ENCODE measurements around the gene KCNA5.

KCNA5 gene

DNA sequence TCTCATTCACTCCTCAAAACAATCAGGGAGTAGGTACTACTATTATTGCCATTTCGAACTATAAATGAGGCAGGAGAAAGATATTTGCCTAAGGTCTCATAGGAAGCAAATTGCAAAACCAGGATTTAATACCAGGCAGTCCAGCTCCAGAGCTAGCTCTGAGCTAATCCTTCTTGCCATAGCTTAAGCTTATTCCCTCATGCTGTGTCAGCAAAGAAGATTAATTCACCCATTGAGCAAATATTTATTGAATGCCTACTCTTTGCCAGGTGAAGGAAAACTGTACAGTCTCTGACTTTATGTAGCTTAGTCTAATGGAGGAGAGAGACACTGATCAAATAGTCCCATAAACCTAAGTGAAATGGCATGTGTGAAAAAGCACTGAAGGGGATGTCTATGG lies 19.5 kb downstream of the KCNA5 start:
- DNase-seq (ENCODE audit: low read depth in 2 of 2, low spot score in 1 of 2) = no peak

DNA sequence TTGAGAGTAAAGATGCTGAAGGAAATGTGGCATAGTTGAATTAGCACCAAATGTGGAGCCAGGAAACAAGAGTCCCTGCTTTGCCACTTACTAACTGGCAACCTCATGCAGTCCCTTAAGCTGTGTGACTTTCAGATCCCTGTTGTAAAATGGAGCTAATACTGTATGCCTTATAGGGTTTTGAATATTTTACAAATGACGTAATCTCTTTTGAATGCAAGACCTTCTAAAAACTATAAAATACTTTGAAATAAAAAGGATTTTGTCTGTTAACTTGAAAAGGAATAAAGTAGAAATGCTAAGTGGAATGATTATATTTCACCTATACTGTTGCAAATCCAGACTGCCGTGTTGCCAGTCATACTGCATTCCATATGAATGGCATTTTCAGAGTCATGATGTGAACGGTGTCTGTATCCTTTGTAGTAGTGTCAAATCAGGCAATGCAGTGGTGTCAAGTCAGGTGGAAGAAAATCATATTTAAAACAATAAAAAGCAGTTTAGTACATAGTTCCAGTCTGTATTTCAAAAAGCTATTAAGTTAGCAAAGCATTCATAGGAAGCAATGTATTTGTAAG lies 21.3 kb downstream of the KCNA5 start:
- DNase-seq (ENCODE audit: low read depth in 2 of 2, low spot score in 1 of 2) = no peak

DNA sequence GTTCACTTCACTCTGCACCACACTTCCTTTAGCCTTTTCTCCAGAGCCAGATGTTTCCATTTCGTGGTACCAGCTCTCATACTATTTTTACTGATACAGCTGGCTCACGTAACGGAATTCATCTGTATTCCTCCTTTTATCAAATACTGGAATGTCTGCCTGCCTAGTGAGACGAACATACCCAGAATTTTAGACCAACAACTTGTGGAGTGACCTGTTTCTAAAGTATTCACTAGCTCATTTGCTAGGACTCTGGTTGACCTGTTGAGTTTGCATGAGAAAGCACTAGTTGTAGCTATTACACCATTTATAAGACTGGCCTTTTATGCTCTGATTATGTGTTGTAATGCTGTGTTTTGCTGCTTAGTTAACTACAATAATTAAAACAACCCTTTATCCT lies 22.6 kb downstream of the KCNA5 start:
- no peak for DNase-seq (ENCODE audit: low read depth in 2 of 2, low spot score in 1 of 2)

DNA sequence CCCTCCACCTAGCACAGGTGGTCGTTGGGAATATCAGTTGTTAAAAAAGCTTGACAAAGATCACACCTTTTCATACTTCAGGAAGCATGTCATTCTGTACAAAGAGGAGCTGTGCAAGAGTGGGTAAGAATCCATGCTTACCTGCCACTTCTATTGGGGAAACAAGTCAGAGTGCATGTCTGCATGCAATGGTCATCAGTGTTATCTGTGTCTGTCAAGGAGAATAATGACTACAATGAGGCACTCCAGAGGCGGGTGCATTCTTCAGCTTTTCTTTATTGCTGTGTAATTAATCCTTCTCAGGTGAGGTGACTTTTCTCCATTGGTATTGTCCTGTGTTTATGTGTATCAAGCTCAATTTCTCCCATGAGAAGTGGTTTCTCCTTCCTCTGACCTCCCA lies 24.4 kb downstream of the KCNA5 start:
- DNase-seq (ENCODE audit: low read depth in 2 of 2, low spot score in 1 of 2) = no peak

DNA sequence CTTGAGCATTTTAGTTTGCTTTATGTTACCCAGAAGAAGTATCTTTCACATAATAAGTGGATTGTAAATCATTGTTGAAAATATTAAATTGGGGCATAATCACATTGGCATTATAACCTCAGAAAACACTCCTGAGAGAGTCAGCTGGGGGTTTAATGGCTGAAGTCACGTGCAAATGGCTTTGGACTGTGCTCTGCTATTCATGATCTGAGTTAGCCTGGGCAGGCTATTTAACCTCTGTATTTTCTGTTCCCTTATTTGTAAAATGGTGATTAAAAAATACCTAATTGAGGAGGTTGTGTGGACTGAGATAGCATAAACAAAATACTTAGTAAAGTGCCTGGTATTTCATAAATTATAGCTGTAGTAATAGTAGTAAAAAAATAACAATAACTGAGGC lies 24.9 kb downstream of the KCNA5 start:
- DNase-seq (ENCODE audit: low read depth in 2 of 2, low spot score in 1 of 2) = no peak

DNA sequence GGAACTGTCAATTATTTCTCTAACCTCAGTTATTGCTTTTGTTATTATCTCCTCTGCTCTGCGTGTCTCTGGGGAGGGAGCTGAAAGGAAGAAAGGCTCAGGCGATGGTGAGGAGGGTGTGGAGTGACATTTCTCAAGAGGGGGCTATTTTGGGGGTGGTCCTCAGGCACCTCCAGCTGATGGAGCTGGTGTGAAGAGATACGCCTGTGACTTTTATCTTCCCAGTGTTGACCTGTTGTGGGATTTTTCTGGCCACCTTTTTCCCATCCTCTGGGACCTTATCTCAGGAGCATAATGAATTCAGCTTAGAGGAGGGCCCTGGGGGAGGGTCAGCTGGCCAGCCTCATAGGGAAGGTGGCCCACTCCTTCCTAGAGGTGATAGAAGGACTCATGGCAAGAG lies 26.4 kb downstream of the KCNA5 start:
- no peak for DNase-seq (ENCODE audit: low read depth in 2 of 2, low spot score in 1 of 2)

DNA sequence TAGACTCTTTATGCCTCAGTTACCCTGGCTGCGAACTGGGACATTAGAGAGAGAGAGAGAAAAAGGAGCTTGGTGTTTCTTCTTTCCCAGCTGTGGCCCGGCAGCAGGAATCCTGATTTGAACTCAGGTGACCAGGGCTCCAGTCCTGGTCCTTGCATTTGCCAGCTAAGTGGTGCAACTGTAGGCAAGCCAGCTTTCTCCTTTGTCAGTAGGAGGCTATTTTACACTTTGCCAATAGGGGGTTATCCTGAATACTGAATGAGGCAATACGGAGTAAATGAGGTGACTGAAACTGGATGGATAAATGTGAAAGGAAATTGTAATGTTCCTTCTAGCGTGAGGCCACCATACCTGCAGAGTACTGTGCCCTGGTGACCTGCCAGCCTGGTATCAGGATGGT lies 27.8 kb downstream of the KCNA5 start:
- DNase-seq (ENCODE audit: low read depth in 2 of 2, low spot score in 1 of 2) = no peak

DNA sequence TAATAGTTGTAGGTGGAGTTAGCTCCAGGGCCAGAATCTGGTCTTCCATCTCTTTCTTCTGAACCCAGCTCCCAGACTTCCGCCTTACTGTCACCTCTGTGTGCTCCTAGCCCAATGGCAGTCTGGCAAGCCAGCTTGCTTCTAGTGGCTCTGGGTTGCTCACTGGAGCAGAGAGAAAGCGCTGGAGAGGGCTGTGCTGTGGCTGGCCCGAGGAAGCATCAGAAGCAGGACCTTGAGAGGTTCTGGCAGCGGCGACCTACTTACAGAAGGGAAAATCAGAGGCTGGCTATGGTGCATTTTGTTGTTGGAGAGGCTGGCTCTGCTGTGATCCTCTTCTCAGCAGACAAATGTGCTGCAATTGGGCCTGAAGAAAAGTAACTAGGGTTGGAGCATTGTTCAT lies 28.6 kb downstream of the KCNA5 start:
- DNase-seq (ENCODE audit: low read depth in 2 of 2, low spot score in 1 of 2) = no peak

DNA sequence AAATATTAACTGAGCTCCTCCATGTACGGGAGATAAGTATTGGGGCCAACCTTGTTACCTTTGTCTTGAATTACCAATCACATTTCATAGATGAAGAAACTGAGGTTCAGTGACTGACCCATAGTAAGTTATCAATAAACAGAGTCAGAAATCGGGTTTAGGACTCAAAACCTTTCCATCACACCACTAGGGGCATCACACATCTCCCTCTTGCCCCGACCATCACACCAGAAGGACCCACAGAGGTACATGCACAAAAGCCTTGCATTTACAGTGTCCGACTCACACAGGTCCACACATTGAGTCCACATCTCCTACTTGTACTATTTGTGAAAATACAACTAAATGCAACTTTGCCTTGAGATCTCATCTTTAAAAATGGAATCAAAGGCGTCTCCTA lies 29.4 kb downstream of the KCNA5 start:
- no peak for DNase-seq (ENCODE audit: low read depth in 2 of 2, low spot score in 1 of 2)

DNA sequence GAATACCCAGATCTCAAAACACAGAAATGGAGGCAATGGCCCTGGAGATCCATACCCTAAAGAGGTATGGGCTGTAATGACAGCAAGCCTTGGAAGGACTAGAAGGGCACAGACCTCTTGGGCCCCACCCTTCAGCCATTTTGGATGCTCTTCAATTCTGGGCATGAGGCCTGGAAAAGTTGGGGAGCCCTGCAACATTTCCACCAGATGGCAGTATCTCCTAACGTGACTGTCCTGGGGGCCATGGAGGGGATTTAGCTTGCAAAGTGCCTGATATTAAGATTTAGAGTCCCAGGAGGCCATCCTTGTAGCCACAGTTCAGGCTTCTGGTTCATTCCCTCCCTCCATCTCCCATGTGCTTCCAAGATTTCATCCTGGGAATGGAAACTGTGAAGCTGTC lies 30.2 kb downstream of the KCNA5 start:
- DNase-seq (ENCODE audit: low read depth in 2 of 2, low spot score in 1 of 2) = no peak

DNA sequence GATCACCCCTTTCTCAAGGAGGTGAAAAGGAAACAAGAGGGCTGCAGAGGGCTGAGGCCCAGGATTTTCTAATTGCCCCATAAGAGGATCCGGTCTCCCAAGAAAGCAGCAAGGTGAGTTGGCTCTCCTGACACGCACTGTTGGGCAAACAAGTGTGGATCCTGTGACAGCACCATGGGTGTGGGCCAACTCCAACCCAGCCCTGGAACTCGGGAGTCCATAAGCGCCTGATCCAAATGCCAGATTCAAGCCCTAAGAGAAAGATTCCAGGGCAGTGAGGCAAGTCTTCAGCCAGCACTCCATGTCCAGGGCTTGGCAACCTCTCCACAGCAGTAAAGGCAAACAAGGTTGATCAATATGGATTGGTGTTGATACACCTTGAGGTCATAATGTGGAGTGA lies 33.1 kb downstream of the KCNA5 start:
- DNase-seq (ENCODE audit: low read depth in 2 of 2, low spot score in 1 of 2) = no peak

DNA sequence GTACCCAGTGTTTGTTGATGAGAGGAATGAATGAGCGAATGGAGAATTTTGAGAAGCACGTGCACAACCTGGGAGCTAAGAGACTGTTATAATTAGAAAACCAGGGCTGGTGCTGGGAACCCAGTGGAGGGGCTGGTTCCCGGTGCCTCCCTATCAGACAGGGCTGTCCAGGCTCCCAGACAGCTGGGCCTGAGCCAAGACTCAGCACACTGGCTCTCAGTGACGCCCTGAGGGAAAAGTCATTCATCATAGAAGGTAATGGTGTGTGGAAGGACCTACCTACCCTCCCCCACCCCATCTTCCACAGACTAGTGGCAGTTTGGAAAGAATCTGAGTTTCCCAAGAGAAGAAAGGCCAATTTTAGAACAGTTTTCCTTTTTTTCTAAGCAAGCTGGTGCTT lies 34.7 kb downstream of the KCNA5 start:
- no peak for DNase-seq (ENCODE audit: low read depth in 2 of 2, low spot score in 1 of 2)

DNA sequence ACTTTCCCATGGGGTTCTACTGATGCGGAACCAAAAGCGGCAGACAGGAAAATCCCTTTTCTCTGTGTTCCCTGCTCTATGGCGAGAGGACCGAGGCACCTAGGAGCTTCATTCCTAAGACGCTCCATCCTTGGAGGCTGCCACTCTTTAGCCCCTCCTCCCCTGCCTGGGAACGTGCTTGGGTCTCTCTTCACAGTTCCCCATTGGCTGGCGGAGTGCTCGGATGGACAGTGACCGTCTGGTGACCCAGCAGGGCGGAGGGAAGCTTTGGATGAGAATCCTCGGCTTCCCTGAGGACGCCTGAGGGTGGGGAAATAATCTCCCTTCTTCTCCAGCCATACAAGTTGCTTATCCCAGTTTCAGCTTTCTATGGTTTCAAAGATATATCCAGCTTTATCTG lies 37.3 kb downstream of the KCNA5 start:
- DNase-seq (ENCODE audit: low read depth in 2 of 2, low spot score in 1 of 2) = no peak

DNA sequence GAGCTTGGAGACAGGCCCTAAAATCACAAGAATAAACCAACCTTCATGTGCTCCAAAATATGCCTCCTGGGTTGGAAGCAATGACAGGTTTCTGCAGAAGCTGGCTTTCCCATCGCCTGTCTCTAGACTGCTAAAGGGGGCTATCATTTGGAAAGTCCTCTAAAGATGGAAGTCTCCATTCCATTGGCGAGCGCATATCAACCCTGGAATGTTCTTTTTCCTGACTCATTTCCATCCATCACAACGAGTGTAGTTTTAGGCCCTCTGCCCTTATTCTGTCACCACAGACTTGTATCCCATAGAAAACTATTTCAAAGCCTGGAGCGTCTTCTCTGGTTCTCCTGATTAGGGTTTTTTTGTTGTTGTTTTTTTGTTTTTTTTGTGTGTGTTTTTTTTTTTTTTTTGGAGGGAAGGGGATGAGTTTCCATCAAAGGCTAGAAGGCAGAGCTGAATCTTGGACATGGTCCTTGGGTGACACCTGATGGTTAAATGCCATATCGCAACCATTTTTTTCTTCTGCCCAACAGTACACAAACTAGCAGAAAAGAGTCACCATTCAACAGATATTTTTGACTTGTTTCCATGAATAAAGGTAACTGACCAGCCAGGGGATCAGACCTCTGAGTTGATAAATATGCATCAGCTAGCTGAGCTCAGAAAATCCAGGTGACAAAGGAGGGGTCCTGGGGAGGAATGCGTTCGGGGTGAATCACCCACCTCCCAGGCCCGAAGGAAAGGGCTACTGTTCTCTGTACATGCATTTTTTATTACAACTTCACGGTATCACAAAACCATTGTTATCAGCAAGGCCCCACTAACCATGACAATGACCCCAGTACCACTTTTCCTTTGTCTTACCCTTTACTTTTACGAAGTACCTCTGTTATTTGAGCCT lies 40.5 kb downstream of the KCNA5 start:
- DNase-seq (ENCODE audit: low read depth in 2 of 2, low spot score in 1 of 2) = no peak

DNA sequence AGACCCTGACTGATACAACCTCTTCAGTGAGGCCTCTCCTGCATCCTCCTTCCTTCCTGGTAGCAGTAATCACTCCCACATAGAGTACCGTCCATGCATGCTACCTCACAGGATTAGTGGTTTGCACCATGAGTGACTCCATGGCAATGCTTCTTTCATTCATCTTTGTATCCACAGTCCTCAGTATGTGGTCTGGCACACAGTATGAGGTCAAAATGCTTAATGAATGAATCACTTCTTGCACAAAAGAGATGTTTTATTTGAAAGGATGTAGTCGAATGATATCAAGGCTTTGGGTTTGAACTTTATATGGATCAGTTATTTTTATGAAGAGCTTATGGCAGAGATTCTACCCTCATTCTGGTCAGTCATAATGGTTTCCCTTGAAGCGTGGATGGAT lies 42.2 kb downstream of the KCNA5 start:
- no peak for DNase-seq (ENCODE audit: low read depth in 2 of 2, low spot score in 1 of 2)

DNA sequence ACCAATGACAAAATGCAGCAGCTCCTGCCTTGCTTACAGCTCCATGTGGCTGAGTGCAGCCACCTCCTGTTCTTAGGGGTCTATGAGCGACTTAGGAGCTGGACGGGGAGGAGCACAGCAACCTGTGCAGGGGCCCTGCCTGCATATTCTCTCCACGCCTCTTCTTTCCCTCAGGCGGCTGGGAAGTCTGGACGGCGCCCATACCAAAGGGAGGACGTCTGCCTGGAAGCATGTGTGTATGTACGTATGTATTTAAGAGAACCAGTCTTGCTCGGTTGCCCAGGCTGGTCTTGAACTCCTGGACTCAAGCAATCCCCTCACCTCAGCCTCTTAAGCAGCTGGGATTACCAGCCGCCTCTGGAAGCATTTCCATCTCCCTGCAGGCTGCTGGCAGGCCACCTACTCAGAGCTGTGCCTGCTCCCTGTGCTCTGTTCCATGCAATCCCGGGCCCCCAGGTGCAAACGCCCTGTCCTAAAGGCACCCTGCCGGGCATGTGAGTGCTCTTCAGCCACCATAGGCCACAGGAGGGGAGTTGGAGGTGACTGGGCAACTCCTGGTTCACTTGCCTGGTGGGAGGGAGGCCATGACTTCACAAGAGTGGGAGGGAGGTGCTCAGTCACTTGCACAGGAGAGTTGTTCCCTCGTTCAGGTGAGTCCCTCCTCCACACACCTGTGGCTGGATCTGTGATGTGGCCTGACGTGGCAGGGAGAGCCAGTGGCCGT lies 44.3 kb downstream of the KCNA5 start:
- DNase-seq (ENCODE audit: low read depth in 2 of 2, low spot score in 1 of 2) = no peak

DNA sequence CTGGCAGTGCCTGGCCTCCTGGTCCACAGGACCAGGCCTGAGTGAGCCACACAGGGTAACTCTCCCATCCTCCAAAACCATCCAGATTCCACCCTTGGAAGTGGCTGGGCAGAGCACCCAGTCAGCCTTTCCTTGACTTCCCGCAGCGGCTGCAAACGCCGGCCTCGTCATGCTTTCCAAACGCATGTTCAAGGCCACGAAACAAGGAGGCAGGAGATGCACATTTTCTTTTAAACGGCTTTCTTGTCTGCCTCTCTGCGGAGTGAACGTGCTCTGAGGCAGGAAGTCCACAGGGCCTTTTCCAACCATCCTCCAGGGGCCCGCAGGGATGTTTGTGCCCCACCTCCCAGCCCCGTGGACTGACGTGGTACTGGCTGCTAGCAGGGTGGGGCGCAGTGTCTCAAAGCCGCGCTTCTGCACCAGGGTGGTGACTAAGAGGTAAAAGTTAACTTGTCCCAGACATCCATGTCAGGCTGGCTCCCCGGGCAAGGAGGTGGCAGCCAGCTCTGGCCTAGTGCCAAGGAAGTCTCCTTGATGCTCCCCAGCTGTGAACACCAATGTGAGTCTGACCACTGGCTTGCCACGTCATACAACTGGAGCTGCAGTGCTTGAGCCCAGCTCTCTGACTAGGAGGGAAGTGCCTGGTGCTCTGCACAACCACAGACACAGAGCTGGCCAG lies 45.0 kb downstream of the KCNA5 start:
- no peak for DNase-seq (ENCODE audit: low read depth in 2 of 2, low spot score in 1 of 2)

DNA sequence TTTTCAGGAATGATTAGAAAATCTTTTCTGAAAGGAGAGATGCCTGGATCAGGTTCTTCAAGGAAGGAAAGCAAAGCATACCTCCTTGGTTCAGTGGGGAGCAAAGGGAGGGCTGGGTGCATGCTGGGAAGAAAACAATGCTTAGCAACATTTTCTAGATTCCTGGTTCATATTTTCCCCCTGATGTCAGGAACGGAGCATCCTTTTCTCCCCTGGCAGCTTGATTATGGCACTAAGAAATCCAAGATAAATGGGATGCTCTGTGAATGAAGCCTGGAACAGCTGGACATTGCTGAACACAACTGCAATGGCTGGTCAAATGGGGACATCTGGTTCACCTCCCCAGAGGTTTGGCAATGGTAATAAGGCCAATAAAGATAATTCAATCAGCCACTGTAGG lies 50.9 kb downstream of the KCNA5 start:
- no peak for DNase-seq (ENCODE audit: low read depth in 2 of 2, low spot score in 1 of 2)

DNA sequence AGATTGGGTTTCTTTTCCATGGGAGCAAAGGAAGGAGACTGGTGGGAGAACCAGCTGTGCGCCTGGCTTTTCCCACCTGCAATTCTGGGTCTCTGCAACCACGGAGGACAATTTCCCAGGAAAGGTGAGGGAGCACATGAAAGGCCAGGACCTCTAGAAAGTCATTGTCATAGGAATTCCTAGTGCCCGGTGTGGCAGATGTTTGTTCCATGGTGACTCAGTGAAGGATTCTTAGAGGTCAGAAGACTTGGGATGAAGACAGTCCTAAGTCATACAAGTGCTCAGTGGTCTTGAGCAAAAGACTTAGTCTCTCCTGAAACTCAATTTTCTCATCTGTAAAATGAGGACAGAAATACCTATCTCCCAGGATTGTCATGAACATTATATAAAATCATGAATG lies 51.3 kb downstream of the KCNA5 start:
- DNase-seq (ENCODE audit: low read depth in 2 of 2, low spot score in 1 of 2) = no peak

All from stimulated activated CD8-positive, alpha-beta memory T cell treated with anti-CD3 and anti-CD28 coated beads, Interleukin-4, amount 100 ng/mL, for 4 hours (primary cell).